Heart right ventricle (tissue), 16 donors: ENCODE results near the gene SMOC1. TPM values are rescaled to one million over a fixed set of nuclear protein-coding genes. Genes with fewer than 3 reads are reported as not detected.

Experiments used
- ATAC-seq, 8 donors: fragments of 200-7000 bp; cut with Tn5 transposase; one replicate each; pipeline ENCODE4 v1.9.1; 2020; ENCODE audit warnings: mild to moderate bottlenecking in 8 of 8, moderate library complexity in 8 of 8, moderate number of reproducible peaks in 1 of 8
- DNase-seq, 2 donors: peaks; one replicate each; pipeline ENCODE4 v3.0.0-alpha.2; 2020
- H3K27ac ChIP-seq, 10 donors: fragments of 200-600 bp; sonication (generic) in 2 of 10; one replicate each; pipeline versions ENCODE4 v1.5.0 to v1.8.0; 2020 to 2022; ENCODE audit warnings: mild to moderate bottlenecking in 3 of 10
- H3K27me3 ChIP-seq, 7 donors: fragments of 200-600 bp; one replicate each; pipeline ENCODE4 v1.8.0; 2021 to 2022; ENCODE audit warnings: mild to moderate bottlenecking in 2 of 7
- H3K36me3 ChIP-seq, 9 donors: fragments of 200-600 bp; sonication (generic) in 1 of 9; one replicate each; pipeline versions ENCODE4 v1.5.0 to v1.8.0; 2020 to 2022; ENCODE audit warnings: mild to moderate bottlenecking in 2 of 9
- H3K4me1 ChIP-seq, 9 donors: fragments of 200-600 bp; sonication (generic) in 1 of 9; one replicate each; pipeline versions ENCODE4 v1.5.0 to v1.8.0; 2020 to 2022; ENCODE audit warnings: mild to moderate bottlenecking in 4 of 9
- H3K4me3 ChIP-seq, 10 donors: fragments of 200-600 bp; sonication (generic) in 2 of 10; one replicate each; pipeline versions ENCODE4 v1.5.0 to v1.8.0; 2020 to 2022; ENCODE audit warnings: mild to moderate bottlenecking in 7 of 10, moderate library complexity in 2 of 10
- H3K9me3 ChIP-seq, 11 donors: fragments of 200-600 bp in 10 of 11; sonication (generic) in 2 of 11; one replicate each; pipeline versions ENCODE4 v1.5.0 to v1.8.0; 2013 to 2022; ENCODE audit warnings: mild to moderate bottlenecking in 2 of 11, control low read depth in 1 of 11, moderate library complexity in 1 of 11
- WGBS, 2 donors: extraction: QIAGEN DNeasy Blood & Tissue Kit; methylation state at CpG; one replicate each; pipeline ENCODE4 v1.1.7; 2013; ENCODE audit warnings: inconsistent platforms in 1 of 2; 5-methylcytosine and 5-hydroxymethylcytosine counted together
- intact Hi-C, 10 donors: fragments of 100-400 bp; cut with DNase I; formaldehyde crosslinking; loops; one replicate each; pipeline versions ENCODE4 v1.11.1 to v1.14.2; 2022
- polyA plus RNA-seq, 2 donors: library from polyadenylated mRNA; stranded (reverse); fragments of 200-250 nt; gene quantifications; one replicate each; pipeline ENCODE4 v1.2.3, GENCODE V29; 2013
- total RNA-seq, 10 donors: library from RNA; stranded (reverse); fragmentation: NEBNext Ultra II Directional in 3 of 10; extraction: Animal tissue kit (Norgen Biotek cat#: 25700) in 3 of 10; gene quantifications; one replicate each; pipeline versions ENCODE4 v1.2.1 to v1.2.4, GENCODE V29; 2021 to 2023
- TF ChIP-seq, protein P1 (sequence below), 9 donors: fragments of 200-600 bp; sonication (generic) in 2 of 9; IDR thresholded peaks; one replicate each; pipeline versions ENCODE4 v1.5.0 to v1.8.0; 2021 to 2022; ENCODE audit warnings: antibody characterized with exemption in 9 of 9, mild to moderate bottlenecking in 5 of 9, moderate library complexity in 1 of 9
- donor health status: Arrhythmogenic right ventricular cardiomyopathy.
- donor health status: ischemic (EF 13 %, LVEDD 7.1; RV severe dilation, severe dysfunction).
- donor health status: healthy with polysubstance abuse.
- donor health status: DM: no; HTN: yes; CAD: no.
- donor health status: DM: no; HTN: no; CAD: no.
- donor health status: ischemic (EF 25% LVEDD 6.9; RV normal size, moderate dysfunction).
- donor health status: ischemic (EF 25% LVEDD 5.7; RV mildly dilated, moderate dysfunction).
- donor health status: healthy.
- donor health status: DM: yes; HTN: yes; CAD: no.
- donor health status: Ischemic cardiomyopathy.
- donor health status: ischemic (EF 35%, LVEDD 5.7; RV mildly dilated, moderate dysfunction).
- donor health status: nonischemic (EF 11% LVEDD 7.7; RV severe dilation, severe dysfunction).
- donor health status: DM: yes; HTN: yes; CAD: no.
- donor health status: PGD.
- donor health status: ischemic (EF 29% LVEDD 5.4; RV normal size, mild dysfunction).
- donor health status: nonischemic (EF 23%, LVEDD 6.1; RV moderate dilation, normal function).

SMOC1 gene
- total and polyA plus RNA-seq, 12 donors: 0.15 to 6.8 (median 1.3) TPM

DNA sequence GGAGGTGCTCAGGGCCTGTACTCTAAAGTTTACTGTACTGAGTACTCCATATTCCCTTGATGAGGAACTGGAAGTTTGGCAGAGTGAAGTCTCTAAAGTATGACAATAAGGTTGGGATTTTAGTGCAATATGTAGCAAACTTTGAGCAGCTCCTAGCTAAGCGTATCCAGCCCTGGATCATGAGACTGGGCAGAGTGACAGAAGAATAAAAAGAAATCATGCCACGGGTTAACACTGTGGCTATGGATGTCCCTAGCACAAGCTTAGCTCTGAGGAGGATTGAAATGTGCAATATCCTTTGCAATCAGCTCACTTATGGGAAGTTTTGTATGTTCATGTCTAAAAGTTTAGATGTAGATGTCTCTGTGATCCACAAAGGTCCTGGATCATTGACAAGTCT lies 114.1 kb downstream of the SMOC1 start:
- no peak overlapping the region for H3K4me3 ChIP-seq
- H3K27ac ChIP-seq: peak overlapping the region in 1 of 10 donors; percentile 25
- intact Hi-C loops: no loop called here
- TF ChIP-seq, protein P1, sequence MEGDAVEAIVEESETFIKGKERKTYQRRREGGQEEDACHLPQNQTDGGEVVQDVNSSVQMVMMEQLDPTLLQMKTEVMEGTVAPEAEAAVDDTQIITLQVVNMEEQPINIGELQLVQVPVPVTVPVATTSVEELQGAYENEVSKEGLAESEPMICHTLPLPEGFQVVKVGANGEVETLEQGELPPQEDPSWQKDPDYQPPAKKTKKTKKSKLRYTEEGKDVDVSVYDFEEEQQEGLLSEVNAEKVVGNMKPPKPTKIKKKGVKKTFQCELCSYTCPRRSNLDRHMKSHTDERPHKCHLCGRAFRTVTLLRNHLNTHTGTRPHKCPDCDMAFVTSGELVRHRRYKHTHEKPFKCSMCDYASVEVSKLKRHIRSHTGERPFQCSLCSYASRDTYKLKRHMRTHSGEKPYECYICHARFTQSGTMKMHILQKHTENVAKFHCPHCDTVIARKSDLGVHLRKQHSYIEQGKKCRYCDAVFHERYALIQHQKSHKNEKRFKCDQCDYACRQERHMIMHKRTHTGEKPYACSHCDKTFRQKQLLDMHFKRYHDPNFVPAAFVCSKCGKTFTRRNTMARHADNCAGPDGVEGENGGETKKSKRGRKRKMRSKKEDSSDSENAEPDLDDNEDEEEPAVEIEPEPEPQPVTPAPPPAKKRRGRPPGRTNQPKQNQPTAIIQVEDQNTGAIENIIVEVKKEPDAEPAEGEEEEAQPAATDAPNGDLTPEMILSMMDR (IDR thresholded peaks at IDR 0.05): no peak
- H3K27me3 ChIP-seq: peaks cover 0 to 30% (median 15%) of the 10 kb centered on the region in 7 donors
- 66 to 90% methylated on average over 2 of the region's 2 CpGs for WGBS, 2 donors
- peak in 4 of 8 donors; percentile 18 to 37 (median 22) for ATAC-seq
- peaks cover 0 to 12% (median 0%) of the 10 kb centered on the region in 9 donors for H3K4me1 ChIP-seq
- no peaks in the 10 kb centered on the region for H3K36me3 ChIP-seq
- no peaks in the 10 kb centered on the region for H3K9me3 ChIP-seq
- DNase-seq: no peak

DNA sequence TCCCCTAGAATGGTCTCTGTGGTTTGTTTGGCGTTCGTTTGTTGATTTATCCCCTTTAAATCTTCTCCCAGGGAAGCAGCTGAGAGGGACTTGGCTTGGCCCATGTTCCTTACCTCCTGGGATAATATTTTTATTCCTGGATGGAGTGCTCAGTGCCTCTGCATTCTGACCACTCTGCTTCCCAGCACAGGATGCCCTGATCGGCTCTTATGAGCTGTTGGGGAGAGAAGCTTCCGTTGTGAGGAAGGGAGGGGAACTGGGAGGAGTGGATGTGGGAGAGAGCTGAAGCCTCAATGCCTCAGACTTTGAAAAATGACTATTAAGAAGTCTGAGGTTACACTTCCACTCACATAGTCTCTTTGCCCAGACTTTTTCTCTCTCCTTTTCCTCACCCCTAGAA lies 114.8 kb downstream of the SMOC1 start:
- Histone ChIP-seq H3K36me3 (no peaks in the 10 kb centered on the region), H3K9me3 (no peaks in the 10 kb centered on the region), H3K4me1 (peaks cover 0 to 12% (median 0%) of the 10 kb centered on the region in 9 donors), H3K27ac (no peak overlapping the region), H3K27me3 (peaks cover 0 to 32% (median 15%) of the 10 kb centered on the region in 7 donors), H3K4me3 (no peak overlapping the region)
- intact Hi-C loops: no loop called here
- peak; percentile 27 to 67 (median 59) for ATAC-seq
- TF ChIP-seq, protein P1 (IDR thresholded peaks at IDR 0.05): no peak
- peak in 1 of 2 donors; percentile 9 for DNase-seq
- 46 to 51% methylated on average over 4 of the region's 4 CpGs for WGBS, 2 donors

DNA sequence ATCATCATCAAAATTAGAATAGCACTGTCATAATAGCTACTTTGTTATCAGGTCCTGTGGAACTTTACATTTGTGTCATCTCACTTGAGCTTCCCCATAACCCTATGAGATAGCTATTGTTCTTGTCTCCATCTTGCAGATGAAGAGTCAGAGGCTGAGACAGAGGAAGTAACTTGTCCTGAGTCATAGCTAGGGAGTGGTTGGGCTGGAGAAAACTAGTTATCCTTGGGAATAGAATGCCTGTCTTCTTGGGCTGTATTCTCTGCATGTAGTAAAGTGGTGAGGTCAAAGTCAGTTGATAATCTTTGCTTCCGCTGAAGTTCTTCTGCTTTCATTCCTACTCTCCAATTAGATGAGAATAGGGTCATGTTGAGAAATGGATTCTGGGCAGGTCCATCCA lies 117.0 kb downstream of the SMOC1 start:
- H3K36me3 ChIP-seq: no peaks in the 10 kb centered on the region
- intact Hi-C loops: no loop called here
- WGBS, 2 donors: 84 to 87% methylated on average over 1 of the region's 1 CpG
- peaks cover 0 to 41% (median 27%) of the 10 kb centered on the region in 7 donors for H3K27me3 ChIP-seq
- no peak overlapping the region for H3K27ac ChIP-seq
- no peak for ATAC-seq
- peaks cover 0 to 7% (median 0%) of the 10 kb centered on the region in 9 donors for H3K4me1 ChIP-seq
- TF ChIP-seq, protein P1 (IDR thresholded peaks at IDR 0.05): no peak
- no peak overlapping the region for H3K4me3 ChIP-seq
- no peak for DNase-seq
- H3K9me3 ChIP-seq: no peaks in the 10 kb centered on the region

DNA sequence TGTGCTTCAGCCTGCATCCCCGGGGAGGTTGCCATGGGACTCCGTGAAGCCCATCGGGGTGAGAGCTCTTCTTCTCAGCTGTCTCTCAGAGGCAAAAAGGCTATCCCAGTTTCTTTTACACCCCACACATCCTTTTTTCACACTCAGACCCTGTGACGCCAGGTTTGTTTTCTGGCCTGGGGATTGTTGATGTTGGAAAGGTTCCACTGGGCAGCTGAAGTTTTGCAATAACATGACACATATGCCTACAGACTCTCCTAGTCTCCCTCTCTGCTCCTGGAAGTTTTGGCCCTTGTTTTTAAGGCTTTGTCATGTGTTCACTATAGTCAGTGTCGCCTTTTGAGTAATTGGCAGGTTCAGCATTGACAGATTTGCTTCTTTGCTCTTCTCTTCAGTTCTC lies 118.6 kb downstream of the SMOC1 start:
- Histone ChIP-seq H3K4me1 (peaks cover 0 to 3% (median 0%) of the 10 kb centered on the region in 9 donors), H3K27ac (no peak overlapping the region), H3K4me3 (no peak overlapping the region), H3K27me3 (peaks cover 0 to 39% (median 35%) of the 10 kb centered on the region in 7 donors), H3K9me3 (no peaks in the 10 kb centered on the region), H3K36me3 (no peaks in the 10 kb centered on the region)
- no peak for DNase-seq
- TF ChIP-seq, protein P1 (IDR thresholded peaks at IDR 0.05): no peak
- peak in 3 of 8 donors; percentile 23 to 55 (median 37) for ATAC-seq
- intact Hi-C loops: no loop called here
- 51 to 66% methylated on average over 5 of the region's 5 CpGs for whole genome bisulfite sequencing, 2 donors
